Measurements from ENCODE around the gene ASF1B.
"Not testable (repeated sequence)": the region's sequence is repeated elsewhere in the genome, so short reads cannot be mapped to it uniquely, and the experiment has no call there.

ASF1B gene

DNA sequence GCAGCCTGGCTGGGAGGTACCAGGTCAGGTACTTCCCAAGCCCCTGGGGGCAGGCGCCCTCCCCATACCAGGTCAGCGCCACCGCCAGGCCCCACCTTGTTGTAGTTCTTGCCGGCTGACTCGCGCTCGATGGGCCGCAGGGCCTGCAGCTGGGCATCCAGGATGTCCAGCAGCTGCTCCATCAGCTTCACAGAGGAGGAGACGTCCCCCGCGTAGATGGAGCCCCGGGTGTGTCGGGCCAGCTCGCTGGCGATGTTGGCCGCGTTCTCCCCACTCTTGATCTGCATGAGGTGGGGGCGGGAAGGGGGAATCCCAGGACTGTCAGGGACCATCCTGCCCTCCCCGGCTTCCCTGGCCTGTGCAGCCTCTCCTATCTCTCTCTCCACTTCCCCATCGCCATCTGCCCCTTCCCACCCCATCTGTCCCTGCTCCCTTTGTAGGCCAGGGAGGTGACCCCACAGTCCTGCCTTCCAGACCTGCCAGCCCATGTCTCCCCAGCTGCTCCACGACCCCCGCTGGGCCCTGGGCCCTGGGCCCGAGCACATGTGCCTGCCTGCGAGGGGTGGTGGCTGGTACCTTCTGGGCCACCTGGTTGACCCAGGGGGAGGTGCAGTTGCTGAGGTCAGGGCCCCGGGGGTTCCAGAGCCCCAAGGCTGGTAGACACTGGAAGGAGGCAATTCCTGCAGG, 23.8 kb upstream of the ASF1B start:
- DNase-seq (ENCODE audit: low spot score), result no peak

DNA sequence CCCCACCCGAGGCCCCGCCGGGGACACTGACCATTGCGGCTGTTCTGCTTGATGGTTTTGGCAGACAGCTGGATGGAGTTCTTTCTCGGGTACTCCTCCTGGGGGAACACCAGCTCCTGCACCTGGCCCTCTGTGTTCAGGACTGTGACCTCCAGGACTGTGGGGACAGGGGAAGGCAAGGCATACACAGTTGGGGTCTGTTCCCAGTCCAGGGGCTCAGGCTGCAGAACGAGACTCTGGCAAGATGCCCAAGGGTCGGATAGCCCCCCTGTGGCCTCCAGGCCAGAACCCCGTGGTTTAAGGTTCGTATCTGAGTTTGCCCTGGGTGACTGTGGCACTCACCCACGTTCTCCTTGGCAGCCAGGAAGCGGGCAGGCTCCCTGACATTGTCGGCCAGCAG, 22.7 kb upstream of the ASF1B start:
- no peak for DNase-seq (ENCODE audit: low spot score)

DNA sequence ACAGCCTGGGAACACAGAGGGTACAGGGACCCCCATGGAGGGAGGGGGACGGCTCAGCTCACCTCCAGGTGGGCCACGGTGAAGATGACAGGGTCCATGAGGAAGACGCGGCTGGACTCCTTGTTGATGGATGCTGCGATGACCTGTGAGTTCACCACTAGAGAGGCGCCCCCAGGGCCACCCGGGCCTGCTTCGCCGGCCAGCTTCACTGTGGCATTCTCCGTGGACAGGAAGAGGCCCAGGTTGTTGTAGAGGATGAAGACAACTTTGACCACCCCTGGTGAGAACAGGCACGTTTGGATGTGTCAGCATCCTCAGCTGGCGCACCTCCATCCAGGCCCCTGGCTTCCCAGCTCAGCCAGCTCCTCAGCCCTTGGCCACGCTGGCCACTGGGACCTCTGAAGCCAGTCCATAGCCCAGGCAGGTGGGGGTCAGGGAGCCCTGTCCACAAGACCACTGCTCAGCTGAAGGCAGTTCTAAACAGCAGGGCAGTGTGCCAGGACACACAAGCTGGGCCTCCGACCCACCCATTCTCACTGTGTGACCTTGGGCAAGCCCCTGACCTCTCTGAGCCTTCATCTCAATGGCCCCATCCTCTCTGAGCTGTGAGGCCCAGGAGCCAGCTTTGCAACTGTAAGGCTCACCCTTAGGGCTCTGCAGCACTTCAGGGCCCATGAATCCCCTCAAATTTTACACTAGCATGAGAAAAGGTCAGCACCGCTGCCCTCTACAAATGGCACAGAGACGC, 22.1 kb upstream of the ASF1B start:
- no peak for DNase-seq (ENCODE audit: low spot score)

DNA sequence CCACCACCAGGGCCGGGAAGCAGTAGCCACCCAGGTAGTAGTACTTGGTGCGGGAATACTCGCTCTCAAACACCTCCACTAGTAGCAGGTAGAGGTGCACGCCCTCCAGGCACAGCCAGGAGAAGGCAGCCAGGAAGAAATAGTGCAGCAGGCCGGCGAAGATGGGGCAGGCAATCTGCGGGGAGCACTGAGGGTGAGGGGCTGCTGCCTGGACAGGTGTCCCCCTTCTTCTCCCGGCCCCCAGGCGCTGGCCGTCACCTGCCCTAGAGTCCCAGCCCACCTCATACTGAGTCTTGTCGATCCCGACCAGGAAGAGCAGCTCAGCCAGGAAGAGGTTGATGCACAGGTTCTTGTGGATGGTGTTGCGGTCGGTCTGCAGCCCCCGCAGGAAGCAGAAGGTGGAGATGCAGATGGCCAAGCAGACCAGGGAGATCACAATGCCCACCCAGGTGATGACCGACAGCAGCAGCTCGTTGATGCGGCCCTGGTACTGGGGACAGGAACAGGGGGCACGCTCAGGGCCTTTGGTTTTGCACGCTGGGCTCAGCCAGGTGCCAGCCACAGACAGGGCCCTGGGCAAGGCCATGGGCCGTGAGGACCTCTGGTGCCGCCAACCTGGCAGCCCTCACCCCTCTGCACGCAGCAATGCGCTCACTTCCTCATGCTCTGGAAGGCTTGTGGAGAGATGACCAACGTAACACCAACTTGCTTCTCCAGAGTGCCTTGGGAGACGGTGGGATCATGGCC, 20.8 kb upstream of the ASF1B start:
- no peak for DNase-seq (ENCODE audit: low spot score)

DNA sequence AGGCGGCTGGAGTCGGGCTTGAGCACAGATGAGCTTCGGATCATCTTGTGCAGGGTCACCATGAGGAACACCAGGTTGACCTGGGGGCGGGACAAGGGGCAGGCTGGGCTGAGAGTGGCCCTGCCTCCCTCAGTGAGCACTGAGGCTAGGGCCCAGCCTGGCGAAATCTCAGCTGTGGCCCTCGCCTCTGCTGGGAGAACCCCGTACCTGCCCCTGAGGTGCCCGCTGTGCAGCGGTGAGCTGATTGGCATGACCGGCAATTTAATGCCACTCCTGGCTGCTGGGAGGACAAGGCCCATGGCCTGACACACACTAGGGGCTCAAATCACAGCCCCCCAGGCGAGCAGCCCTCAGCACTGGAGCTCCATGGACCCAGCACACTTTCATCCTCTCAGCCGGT, 19.7 kb upstream of the ASF1B start:
- no peak for DNase-seq (ENCODE audit: low spot score)

DNA sequence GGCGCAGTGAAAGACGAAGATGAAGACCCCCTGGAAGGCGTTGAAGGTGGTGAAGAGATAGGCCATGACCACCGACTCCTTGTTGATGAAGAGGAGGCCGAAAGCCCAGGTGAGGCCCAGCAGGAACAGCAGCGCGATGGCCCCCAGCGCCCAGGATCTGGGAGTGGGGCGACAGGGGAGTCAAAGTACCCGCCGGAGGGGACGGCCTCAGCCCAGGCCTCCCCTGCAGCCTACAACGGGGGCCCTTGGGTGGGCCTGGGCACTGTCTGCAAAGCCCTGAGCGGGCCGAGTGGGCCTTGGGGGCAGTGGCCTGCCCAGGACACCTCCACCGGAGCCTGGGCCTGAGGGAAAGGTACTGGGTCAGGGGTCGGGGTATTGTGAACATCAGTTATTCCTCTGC, 19.0 kb upstream of the ASF1B start:
- DNase-seq (ENCODE audit: low spot score), result no peak

DNA sequence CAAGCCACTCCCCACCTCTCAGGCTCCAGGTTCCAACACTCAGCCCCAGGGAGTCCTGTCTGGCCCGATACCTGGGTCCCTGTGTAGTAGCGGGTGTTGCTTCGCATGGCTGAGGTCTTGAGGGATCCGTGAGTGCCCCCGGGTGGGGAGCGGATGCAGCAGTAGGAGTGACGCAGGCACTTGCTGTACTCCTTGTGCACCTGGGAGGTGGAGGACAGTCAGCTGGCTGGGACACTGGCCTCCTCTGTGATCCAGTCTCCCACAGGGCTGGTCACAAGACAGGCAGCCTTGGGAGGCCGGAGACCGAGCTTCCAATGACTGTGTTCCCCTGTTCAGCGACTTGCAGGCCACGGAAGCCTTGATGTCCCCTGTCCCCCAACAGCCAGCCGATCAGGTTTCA, 16.3 kb upstream of the ASF1B start:
- DNase-seq (ENCODE audit: low spot score), result no peak

DNA sequence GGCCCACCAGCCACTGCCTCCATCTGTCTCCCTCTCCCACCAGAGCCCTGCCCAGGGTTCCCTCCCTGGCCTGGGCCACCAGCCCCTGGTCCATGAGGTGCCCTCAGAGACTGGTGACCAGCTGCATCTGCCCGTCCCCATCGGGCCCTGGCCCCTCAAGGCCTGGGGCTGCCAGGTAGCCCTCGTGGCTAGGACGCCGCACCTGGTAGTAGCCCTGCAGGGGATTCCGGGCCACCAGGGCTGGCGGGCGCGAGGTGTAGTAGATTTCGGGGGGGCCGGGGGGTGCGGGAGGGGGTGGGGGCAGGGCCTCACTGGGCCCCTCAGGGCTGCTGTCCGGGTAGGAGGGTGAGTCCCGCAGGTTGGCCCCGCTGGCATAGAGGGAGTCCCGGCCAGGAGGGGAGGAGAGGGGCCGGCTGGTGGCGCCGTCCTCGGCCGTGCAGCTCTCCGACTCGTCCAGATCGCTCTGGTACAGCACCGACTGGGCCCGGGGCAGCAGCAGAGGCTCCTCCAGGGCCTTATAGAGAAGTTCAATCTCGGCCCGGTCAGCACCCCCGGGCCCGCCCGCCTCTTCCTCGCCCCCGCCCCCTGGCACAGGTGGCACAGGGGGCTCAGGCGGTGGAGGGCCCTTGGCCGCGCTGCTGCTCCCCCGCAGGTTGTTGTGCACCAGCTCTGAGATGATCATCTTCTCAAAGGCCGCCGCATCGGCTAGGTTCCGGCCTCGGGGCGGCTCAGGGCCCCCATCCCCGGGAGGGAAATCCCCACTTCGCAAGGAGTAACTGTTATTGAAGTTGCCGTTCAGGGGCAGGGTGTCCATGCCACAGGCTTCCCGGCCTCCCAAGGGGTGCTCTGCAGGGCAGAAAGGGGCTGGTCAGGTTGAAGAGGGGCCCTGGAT, 14.6 kb upstream of the ASF1B start:
- no peak for DNase-seq (ENCODE audit: low spot score)

DNA sequence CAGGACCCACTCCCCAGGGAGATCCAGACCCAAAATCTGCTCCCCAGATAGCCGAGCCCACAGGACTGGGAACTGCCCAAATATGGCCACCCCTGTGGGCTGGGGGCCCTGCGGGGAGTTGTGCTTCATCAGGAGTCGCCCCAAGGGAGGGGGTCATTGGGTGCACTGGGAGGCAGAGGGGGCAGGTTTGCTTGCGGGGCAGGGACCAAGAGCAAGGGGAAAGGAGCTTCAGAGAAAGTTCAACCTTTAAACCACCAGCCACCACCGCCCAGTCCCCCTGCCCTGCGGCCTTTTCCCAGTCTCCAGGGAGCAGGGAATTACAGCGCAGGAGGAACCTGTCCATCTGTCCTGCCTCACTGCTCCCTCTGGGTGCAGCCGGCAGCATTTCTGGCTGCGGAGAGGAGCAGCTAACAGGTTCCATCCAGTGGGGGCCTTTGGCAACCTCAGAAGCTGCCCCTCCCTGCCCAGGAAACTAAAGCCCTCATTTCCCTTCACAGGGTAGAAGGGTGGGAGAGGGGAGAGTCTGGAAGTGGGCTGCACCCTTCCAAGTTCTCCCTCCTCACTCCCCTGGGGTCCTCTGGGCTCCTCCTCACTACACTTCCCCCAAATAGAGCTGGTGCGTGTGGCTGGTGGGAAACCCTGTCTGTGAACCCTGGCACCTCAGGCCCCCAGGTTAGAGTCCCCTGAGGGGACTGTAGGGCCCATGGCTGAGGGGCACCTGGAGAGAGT, 13.8 kb upstream of the ASF1B start:
- no peak for DNase-seq (ENCODE audit: low spot score)

DNA sequence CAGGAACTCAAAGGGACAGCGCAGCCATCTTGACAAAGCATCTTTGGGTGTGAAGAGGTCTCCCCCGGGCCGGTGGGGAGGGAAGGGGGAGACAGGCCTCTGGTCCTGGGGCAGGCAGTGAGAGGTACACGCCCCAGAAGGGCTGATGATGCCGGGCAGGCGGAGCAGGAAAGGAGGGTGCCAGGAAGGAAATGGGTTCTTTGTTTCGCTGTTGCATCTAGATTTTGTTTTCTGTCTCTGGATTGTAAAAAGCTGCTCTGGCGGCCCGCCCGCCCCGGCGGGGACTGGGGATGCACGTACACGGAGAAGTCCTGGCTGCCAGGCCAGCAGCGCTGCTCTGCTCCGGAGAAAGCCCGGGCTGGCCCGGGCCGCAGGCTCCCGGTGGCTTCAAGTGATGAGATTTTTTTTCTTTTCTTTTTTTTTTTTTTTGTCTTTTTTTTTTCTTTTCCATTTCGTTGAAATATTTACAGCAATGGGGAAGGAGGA, 13.2 kb upstream of the ASF1B start:
- peak; percentile 48 for DNase-seq (ENCODE audit: low spot score)

DNA sequence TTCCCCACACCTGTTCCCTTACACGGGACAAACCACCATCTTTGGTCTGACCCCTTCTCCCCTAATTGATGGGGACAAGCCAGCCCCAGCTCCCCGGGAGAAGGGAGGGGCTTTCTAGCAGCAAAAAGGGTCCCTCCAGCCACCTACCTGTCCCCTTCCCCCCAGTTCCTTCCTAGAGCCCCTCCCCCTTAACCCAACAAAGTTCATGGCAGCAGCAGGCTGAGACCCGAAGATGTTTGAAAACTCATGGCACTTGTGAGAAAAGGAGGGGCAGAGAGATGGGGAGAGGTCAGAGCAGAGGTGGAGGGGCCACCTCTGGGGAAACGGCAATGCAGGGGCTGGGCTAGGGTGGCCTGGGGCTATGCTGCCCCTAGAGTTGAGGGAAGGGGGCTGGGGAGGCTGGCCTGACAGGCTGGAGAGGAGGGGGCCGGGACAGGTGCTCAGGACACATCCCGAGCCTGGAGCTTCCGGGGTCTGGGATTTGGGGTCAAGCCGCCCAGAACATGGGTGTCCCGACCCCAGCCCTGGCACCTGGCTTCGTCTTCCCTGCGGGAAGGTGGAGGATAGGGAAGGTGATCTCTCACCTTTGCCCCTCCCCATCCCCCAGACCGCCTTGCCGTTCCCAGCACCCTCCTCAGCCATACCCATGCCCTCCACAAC, 12.5 kb upstream of the ASF1B start:
- no peak for DNase-seq (ENCODE audit: low spot score)

DNA sequence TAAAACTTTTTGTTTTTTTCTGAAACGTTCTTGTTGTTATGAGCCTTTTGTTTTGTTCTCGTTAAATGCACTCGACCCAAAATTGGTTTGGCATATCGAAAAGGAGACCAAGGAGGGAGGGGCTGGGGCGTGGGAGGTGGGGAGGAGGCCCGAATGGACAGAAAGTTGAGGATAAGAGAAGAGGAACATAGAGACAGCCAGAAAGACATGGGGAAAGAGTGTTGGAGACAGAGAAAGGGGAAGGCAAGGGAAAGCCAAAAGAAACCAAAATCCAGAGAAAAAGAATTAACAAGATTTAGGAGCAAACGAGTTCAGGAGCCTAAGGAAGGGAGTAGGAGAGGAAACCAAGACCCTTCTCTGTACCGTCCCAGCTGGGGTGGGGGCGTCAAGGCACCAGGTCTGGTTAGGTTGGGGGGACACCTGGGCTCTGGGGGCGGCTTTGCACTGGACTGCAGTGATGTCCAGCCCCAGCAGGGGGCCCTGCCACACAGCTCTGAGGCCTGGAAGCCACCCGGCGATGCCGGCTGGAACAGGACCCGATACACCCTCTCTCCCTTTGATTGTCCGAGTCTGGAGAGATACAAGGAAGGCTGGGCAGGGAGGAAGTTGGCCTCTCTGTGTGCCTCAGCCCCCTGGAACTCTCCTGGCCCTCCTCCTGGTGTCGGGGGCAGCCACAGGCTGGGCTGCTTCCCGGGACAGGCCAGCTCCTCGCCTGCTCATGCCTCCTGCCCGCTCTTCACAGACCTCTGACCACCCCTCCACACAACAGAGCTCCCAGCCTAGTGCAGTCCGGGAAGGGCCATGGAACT, 11.6 kb upstream of the ASF1B start:
- peak; percentile 66 for DNase-seq (ENCODE audit: low spot score)

DNA sequence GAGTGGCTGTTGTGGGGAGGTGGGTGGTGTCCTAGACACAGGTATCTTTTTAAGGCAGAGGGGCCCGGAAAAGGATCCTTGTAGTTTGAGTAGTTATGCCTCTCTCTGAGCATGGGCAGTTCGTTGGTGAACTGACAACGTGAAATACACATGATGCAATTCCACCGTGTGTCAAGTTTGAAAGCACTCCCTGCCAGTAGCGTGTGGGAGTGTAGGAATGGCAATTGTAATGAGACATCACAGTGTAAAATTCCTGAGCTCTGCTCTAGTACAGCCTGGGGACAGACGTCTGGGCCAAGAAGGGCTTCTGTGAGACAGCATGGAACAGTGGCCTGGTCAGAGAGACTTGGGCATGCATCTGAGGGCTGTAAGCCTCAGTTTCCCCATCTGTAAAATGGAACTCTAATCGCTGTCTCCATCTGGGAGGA, 10.4 kb upstream of the ASF1B start:
- DNase-seq (ENCODE audit: low spot score), result no peak

DNA sequence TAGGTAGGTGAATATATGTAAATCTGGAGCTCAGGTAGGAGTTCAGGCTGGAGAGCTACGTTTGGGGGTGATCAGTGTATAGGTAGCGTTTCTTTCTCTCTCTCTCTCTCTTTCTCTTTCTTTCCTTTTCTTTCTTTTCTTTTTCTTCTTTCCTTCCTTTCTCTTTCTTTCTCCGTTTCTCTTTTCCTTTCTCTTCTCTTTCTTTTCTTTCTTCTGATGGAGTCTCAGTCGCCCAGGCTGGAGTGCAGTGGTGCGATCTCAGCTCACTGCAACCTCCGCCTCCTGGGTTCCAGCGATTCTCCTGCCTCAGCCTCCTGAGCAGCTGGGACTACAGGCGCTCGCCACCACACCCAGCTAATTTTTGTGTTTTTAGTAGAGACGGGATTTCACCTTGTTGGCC, 9.8 kb upstream of the ASF1B start:
- DNase-seq (ENCODE audit: low spot score), result not testable (repeated sequence)

DNA sequence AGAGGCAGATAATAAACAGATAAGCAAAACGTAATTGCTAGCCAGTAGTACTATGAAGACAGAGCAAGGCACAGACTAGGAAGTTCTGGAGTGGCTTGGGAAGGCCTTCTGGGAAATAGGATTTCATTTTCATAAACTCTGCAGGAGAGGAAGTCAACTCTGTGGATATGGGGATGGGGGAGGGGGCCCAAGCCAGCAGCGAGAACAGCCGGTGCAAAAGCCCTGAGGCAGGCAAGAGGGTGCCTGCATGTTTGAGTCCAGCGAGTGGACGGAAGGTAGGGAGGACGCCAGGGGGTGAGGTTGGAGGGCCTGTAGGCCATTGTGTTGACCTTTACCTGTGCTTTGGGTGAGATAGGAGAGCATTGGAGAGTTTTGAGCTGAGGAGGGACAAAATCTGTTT, 9.0 kb upstream of the ASF1B start:
- DNase-seq (ENCODE audit: low spot score), result no peak

DNA sequence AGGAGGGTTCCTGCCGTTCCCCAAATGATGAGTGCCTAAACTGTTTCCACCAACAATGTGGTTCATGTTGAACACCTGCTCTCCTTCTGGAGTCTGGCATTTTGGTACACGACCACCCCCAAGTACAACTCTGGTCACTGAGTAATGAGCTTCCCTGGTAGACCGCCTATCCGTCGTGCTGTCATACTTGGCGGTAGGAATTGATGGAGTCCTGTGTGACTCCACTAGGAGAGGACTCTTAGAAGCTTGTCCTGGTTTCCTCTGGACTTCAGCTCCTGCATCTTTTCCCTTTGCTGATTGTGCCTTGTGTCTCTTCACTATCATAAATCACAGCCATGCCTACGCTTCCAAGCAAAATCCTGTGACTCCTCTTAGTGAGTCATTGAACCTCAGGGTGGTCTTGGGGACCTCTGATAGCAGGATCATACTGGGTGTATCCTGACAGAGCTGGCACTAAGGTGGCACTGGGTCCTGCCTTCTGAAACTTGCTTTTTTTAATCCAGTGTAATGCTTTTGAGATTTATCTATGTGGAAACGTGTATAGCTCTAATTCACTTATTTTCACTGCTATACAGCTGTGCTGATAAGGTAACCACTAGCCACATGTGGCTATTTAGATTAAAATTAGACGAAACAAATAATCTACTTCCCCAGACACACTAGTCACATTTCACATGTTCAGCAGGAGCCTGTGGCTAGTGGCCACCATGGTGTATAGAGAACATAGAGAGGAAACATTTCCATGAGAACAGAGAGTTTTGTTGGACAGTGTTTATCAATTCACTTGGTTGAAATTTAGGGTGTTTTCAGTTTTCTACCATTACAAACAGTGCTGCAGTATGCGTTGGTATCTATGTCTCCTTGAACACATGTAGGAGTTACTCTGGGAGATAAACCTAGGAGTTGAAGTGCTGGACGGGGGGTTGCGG, 6.1 kb upstream of the ASF1B start:
- DNase-seq (ENCODE audit: low spot score), result no peak

DNA sequence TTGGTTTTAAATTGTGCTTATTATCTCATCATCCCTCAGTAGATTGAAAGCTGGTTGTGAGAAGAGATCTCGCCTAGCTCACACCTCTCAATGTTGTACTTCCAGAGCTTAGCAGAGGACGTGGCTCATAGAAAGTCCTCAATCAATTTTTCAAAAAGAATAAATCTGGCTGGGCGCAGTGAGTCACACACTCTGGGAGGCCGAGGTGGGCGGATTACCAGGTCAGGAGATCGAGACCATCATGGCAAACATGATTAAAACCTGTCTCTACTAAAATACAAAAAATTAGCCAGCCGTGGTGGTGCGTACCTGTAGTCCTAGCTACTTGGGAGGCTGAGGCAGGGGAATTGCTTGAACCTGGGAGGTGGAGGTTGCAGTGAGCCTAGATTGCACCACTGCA, 4.7 kb upstream of the ASF1B start:
- DNase-seq (ENCODE audit: low spot score), result no peak

DNA sequence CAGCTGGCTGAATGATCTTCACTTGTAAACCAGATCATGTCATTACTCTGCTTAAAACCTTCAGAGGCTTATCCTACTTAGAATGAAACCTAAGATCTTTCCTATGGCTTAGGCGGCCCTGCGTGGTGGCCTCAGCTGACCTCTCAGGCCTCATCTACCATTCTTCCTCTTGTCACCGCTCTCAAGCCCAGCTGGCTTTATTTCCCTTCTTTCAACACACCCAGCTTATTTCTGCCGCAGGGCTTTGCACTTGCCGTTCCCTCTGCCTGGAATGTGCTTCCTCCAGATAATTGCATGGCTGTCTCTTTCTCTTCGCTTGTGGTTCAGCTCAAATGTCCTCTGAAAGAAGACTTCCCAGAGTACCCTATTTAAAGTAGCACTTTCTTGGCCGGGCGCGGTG, 3.6 kb upstream of the ASF1B start:
- no peak for DNase-seq (ENCODE audit: low spot score)
